Liver (tissue), 9 donors: ENCODE measurements around the gene PCDH9. TPM values are rescaled to one million over a fixed set of nuclear protein-coding genes. Genes with fewer than 3 reads are reported as not detected.

Source experiments
- DNase-seq: peaks from one replicate; pipeline ENCODE4 v3.0.0-alpha.2; 2017; ENCODE audit warnings: low spot score
- H3K27ac ChIP-seq, 2 donors: one replicate each; pipeline ENCODE4 v1.7.0; 2013; ENCODE audit warnings: inconsistent platforms in 2 of 2, low read length in 2 of 2, control low read depth in 1 of 2, low read depth in 1 of 2, mild to moderate bottlenecking in 1 of 2
- H3K27me3 ChIP-seq, 4 donors: one replicate each; pipeline versions ENCODE4 v1.6.1 to v1.7.0; 2013; ENCODE audit warnings: low read length in 3 of 4, inconsistent platforms in 1 of 4, mild to moderate bottlenecking in 1 of 4, moderate library complexity in 1 of 4; ENCODE audit not compliant: control insufficient read depth in 4 of 4, insufficient read depth in 4 of 4
- H3K36me3 ChIP-seq, 4 donors: one replicate each; pipeline versions ENCODE4 v1.6.1 to v1.7.0; 2013; ENCODE audit warnings: low read length in 3 of 4, mild to moderate bottlenecking in 3 of 4, low read depth in 1 of 4, moderate library complexity in 1 of 4; ENCODE audit not compliant: control insufficient read depth in 4 of 4, insufficient read depth in 3 of 4
- H3K4me1 ChIP-seq, 4 donors: one replicate each; pipeline versions ENCODE4 v1.6.1 to v1.7.0; 2013; ENCODE audit warnings: low read length in 3 of 4, mild to moderate bottlenecking in 3 of 4, moderate library complexity in 1 of 4; ENCODE audit not compliant: control insufficient read depth in 4 of 4, insufficient read depth in 4 of 4
- H3K4me3 ChIP-seq, 3 donors: one replicate each; pipeline versions ENCODE4 v1.6.1 to v1.7.0; 2013; ENCODE audit warnings: low read length in 3 of 3, control low read depth in 1 of 3, low read depth in 1 of 3, mild to moderate bottlenecking in 1 of 3
- H3K9ac ChIP-seq, 2 donors: one replicate each; pipeline ENCODE4 v1.7.0; 2013; ENCODE audit warnings: low read length in 2 of 2, mild to moderate bottlenecking in 2 of 2, moderate library complexity in 2 of 2, control low read depth in 1 of 2, low read depth in 1 of 2
- H3K9me3 ChIP-seq, 4 donors: one replicate each; pipeline versions ENCODE4 v1.6.1 to v1.7.0; 2013; ENCODE audit warnings: low read length in 3 of 4; ENCODE audit not compliant: control insufficient read depth in 4 of 4
- ATF3 ChIP-seq: IDR thresholded peaks from 2 replicates; pipeline ENCODE4 v1.6.1; 2016; ENCODE audit warnings: antibody characterized with exemption
- EGR1 ChIP-seq, 2 donors: IDR thresholded peaks; 2 replicates each; pipeline ENCODE4 v1.6.1; 2016 to 2018; ENCODE audit warnings: antibody characterized with exemption in 2 of 2, low read depth in 2 of 2
- FOXA1 ChIP-seq: IDR thresholded peaks from 2 replicates; pipeline ENCODE4 v1.6.1; 2016; ENCODE audit warnings: antibody characterized with exemption
- FOXA2 ChIP-seq: IDR thresholded peaks from 2 replicates; pipeline ENCODE4 v1.6.1; 2016; ENCODE audit warnings: antibody characterized with exemption
- GABPA ChIP-seq, 2 donors: IDR thresholded peaks in 1 of 2; conservative IDR thresholded peaks in 1 of 2; 2 replicates each; pipeline ENCODE4 v1.6.1; 2016; ENCODE audit warnings: antibody characterized with exemption in 2 of 2, mild to moderate bottlenecking in 1 of 2, moderate library complexity in 1 of 2
- HNF4A ChIP-seq, 2 donors: conservative IDR thresholded peaks; 2 replicates each; pipeline ENCODE4 v1.6.1; 2016; ENCODE audit warnings: antibody characterized with exemption in 2 of 2, mild to moderate bottlenecking in 2 of 2
- HNF4G ChIP-seq: IDR thresholded peaks from 2 replicates; pipeline ENCODE4 v1.6.1; 2016; ENCODE audit warnings: antibody characterized with exemption
- JUND ChIP-seq, 2 donors: IDR thresholded peaks; 2 replicates each; pipeline ENCODE4 v1.6.1; 2016; ENCODE audit warnings: antibody characterized with exemption in 2 of 2
- NR2F2 ChIP-seq: IDR thresholded peaks from 2 replicates; pipeline ENCODE4 v1.6.1; 2016; ENCODE audit warnings: antibody characterized with exemption
- RAD21 ChIP-seq, 2 donors: IDR thresholded peaks; 2 replicates each; pipeline ENCODE4 v1.6.1; 2016; ENCODE audit warnings: antibody characterized with exemption in 2 of 2, mild to moderate bottlenecking in 2 of 2
- REST ChIP-seq: IDR thresholded peaks from 2 replicates; pipeline ENCODE4 v1.6.1; 2016; ENCODE audit warnings: antibody characterized with exemption, mild to moderate bottlenecking
- RXRA ChIP-seq, 2 donors: IDR thresholded peaks; 2 replicates each; pipeline ENCODE4 v1.6.1; 2017 to 2018; ENCODE audit warnings: antibody characterized with exemption in 2 of 2, mild to moderate bottlenecking in 1 of 2
- SP1 ChIP-seq: IDR thresholded peaks from 2 replicates; pipeline ENCODE4 v1.6.1; 2018; ENCODE audit warnings: antibody characterized with exemption, mild to moderate bottlenecking
- YY1 ChIP-seq: IDR thresholded peaks from 2 replicates; pipeline ENCODE4 v1.6.1; 2016; ENCODE audit warnings: antibody characterized with exemption, mild to moderate bottlenecking
- ZBTB33 ChIP-seq: IDR thresholded peaks from 2 replicates; pipeline ENCODE4 v1.6.1; 2016; ENCODE audit warnings: antibody characterized with exemption
- WGBS: extraction: QIAGEN DNeasy Blood & Tissue Kit; methylation state at CpG from one replicate; pipeline ENCODE4 v1.1.7; 2013; 5-methylcytosine and 5-hydroxymethylcytosine counted together
- polyA plus RNA-seq, 2 donors: library from polyadenylated mRNA; stranded (reverse) in 1 of 2; unstranded in 1 of 2; fragments of 200-250 nt in 1 of 2; fragments of >200 nt in 1 of 2; fragmentation: Nextera tagmentation in 1 of 2; extraction: Ambion mirVana in 1 of 2; gene quantifications; one replicate each; pipeline versions ENCODE4 v1.2.1 to v1.2.3, GENCODE V29; 2013 to 2015
- total RNA-seq, 2 donors: library from RNA; depleted of rRNA; stranded (reverse); fragments of >200 nt; gene quantifications; one replicate each; pipeline ENCODE4 v1.2.3, GENCODE V29; 2014
- TF ChIP-seq, protein P1 (sequence below): fragments of 150-350 bp; IDR thresholded peaks from 2 replicates; pipeline ENCODE4 v1.5.1; 2017; ENCODE audit warnings: improper control_type of control experiment, low read depth, low read length; ENCODE audit not compliant: missing input control
- donor health status: healthy.
- donor health status: healthy.
- donor health status: healthy.
- donor health status: healthy.
- donor health status: healthy.

PCDH9 gene
- total and polyA plus RNA-seq, 4 donors, result 0.90 to 4.0 (median 2.2) TPM

- TF ChIP-seq NR2F2 (no peak), GABPA (IDR thresholded peaks at IDR 0.05 in 1 of 2, conservative IDR thresholded peaks at IDR 0.05 in 1 of 2) (no peak), FOXA2 (no peak), ATF3 (no peak), RXRA (IDR thresholded peaks at IDR 0.05) (no peak), HNF4A (conservative IDR thresholded peaks at IDR 0.05) (no peak), REST (no peak), RAD21 (IDR thresholded peaks at IDR 0.05) (no peak), FOXA1 (no peak), HNF4G (no peak), SP1 (no peak), JUND (IDR thresholded peaks at IDR 0.05) (no peak), ZBTB33 (no peak)
- TF ChIP-seq, protein P1, sequence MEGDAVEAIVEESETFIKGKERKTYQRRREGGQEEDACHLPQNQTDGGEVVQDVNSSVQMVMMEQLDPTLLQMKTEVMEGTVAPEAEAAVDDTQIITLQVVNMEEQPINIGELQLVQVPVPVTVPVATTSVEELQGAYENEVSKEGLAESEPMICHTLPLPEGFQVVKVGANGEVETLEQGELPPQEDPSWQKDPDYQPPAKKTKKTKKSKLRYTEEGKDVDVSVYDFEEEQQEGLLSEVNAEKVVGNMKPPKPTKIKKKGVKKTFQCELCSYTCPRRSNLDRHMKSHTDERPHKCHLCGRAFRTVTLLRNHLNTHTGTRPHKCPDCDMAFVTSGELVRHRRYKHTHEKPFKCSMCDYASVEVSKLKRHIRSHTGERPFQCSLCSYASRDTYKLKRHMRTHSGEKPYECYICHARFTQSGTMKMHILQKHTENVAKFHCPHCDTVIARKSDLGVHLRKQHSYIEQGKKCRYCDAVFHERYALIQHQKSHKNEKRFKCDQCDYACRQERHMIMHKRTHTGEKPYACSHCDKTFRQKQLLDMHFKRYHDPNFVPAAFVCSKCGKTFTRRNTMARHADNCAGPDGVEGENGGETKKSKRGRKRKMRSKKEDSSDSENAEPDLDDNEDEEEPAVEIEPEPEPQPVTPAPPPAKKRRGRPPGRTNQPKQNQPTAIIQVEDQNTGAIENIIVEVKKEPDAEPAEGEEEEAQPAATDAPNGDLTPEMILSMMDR, result no peak
- Histone ChIP-seq H3K27me3 (no peaks in the 10 kb centered on the region), H3K27ac (no peak overlapping the region), H3K36me3 (no peaks in the 10 kb centered on the region), H3K4me1 (no peaks in the 10 kb centered on the region), H3K9me3 (no peaks in the 10 kb centered on the region), H3K9ac (no peak overlapping the region), H3K4me3 (no peak overlapping the region)
- DNase-seq, result no peak
Measured at GRCh38 chr13:66927562-66927961, 302.6 kb downstream of the PCDH9 start.

- Histone ChIP-seq H3K9me3 (no peaks in the 10 kb centered on the region), H3K4me3 (no peak overlapping the region), H3K36me3 (no peaks in the 10 kb centered on the region), H3K27ac (no peak overlapping the region), H3K4me1 (no peaks in the 10 kb centered on the region), H3K27me3 (no peaks in the 10 kb centered on the region), H3K9ac (no peak overlapping the region)
- 87% methylated on average over 6 of the region's 6 CpGs for WGBS
- DNase-seq, result no peak
- TF ChIP-seq, protein P1, result no peak
- TF ChIP-seq GABPA (IDR thresholded peaks at IDR 0.05 in 1 of 2, conservative IDR thresholded peaks at IDR 0.05 in 1 of 2) (no peak), YY1 (no peak), JUND (IDR thresholded peaks at IDR 0.05) (no peak), EGR1 (IDR thresholded peaks at IDR 0.05; ENCODE audit: low read depth in 2 of 2) (no peak), RXRA (IDR thresholded peaks at IDR 0.05) (no peak), REST (no peak), FOXA2 (no peak), HNF4G (no peak), ATF3 (no peak)
Measured at GRCh38 chr13:66926851-66927524, 303.1 kb downstream of the PCDH9 start.
